ENCODE results near the gene LGR6. TPM values are rescaled to one million over a fixed set of nuclear protein-coding genes. Genes with fewer than 3 reads are reported as not detected.

The LGR6 gene
- total and polyA plus RNA-seq, 2 of the 8 experiments (the other 6 are each of a cell fraction or from before 2014, with no cell fraction given): 0.50 to 1.0 TPM

DNA sequence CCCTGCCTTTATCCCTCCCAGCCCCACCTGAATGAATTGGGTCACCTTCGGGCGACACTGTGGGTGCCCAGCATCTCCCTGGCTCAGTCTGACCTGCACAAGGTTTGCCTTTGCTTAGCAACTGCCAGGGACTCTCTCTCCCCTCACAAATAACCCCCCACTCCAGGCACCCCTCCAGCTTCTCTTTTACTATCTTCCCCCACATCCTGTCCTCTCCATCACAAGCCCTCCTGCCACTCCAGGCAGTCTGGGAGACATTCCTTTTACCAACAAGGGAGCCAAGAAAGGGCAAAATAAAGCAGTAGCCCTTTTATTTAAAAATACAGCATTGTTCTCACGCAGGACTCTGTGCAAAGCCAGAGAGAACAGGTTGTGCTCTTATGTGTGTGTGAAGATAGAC, 23.9 kb downstream of the LGR6 start:
- Histone ChIP-seq H3K4me2 (ENCODE audit: insufficient read depth in 1 of 2, low read depth in 2 of 2, low read length in 2 of 2) (no peak overlapping the region), H3K9me3 (ENCODE audit: insufficient read depth in 2 of 2, low read depth in 1 of 2, low read length in 1 of 2) (no peaks in the 10 kb centered on the region), H3K79me2 (ENCODE audit: control insufficient read depth in 1 of 2, insufficient read depth in 2 of 2, low read length in 2 of 2) (no peaks in the 10 kb centered on the region), H3K9ac (replicated peaks in 1 of 4; ENCODE audit: extremely low read depth in 1 of 4, low read depth in 3 of 4, low read length in 3 of 4) (no peak overlapping the region), H3K27me3 (replicated peaks in 1 of 4; ENCODE audit: control insufficient read depth in 3 of 4, extremely low read depth in 1 of 4, insufficient read depth in 3 of 4, low read length in 3 of 4) (peaks cover 2 to 10% (median 7%) of the 10 kb centered on the region in 4 experiments; a peak in 6 of 7 replicates), H4K91ac (replicated peaks; ENCODE audit: insufficient read length, low read length) (no peak overlapping the region), H2BK5ac (ENCODE audit: low read depth, low read length) (no peak overlapping the region), H3K14ac (ENCODE audit: insufficient read length) (no peak overlapping the region), H2AK5ac (ENCODE audit: low read depth, low read length) (no peak overlapping the region), H3K23me2 (ENCODE audit: low read depth, low read length) (peaks cover 5% of the 10 kb centered on the region; the same call in 1 of the 2 replicates), H4K5ac (ENCODE audit: insufficient read length, low read depth, low read length) (no peak overlapping the region), H3K4me3 (ENCODE audit: extremely low read depth in 1 of 4, insufficient read depth in 2 of 4, low read depth in 3 of 4, low read length in 4 of 4) (no peak overlapping the region), H3K4me1 (replicated peaks in 1 of 4; ENCODE audit: control insufficient read depth in 3 of 4, insufficient read depth in 4 of 4, low read length in 3 of 4) (peaks cover 0 to 7% (median 3%) of the 10 kb centered on the region in 4 experiments; a peak in 6 of 7 replicates), H3K4ac (replicated peaks; ENCODE audit: insufficient read length, low read depth, low read length) (no peak overlapping the region), H3K27ac (ENCODE audit: low read depth, low read length) (no peak overlapping the region), H2BK12ac (ENCODE audit: low read depth, low read length) (no peak overlapping the region), H2BK120ac (replicated peaks; ENCODE audit: low read depth, low read length) (no peak overlapping the region), H3K23ac (ENCODE audit: insufficient read length) (no peak overlapping the region), H2BK15ac (ENCODE audit: low read length) (no peak overlapping the region), H3K36me3 (ENCODE audit: control insufficient read depth in 2 of 4, insufficient read depth in 4 of 4, low read length in 3 of 4) (no peaks in the 10 kb centered on the region), H3K56ac (replicated peaks; ENCODE audit: insufficient read length, low read depth, low read length) (no peak overlapping the region), H3K18ac (ENCODE audit: extremely low read depth, low read length) (no peak overlapping the region), H3K79me1 (ENCODE audit: low read depth, low read length) (no peaks in the 10 kb centered on the region), H2BK20ac (ENCODE audit: low read length) (no peak overlapping the region), H2AFZ (ENCODE audit: low read length) (no peak overlapping the region), H4K8ac (ENCODE audit: extremely low read depth, insufficient read depth, low read length) (no peak overlapping the region), H4K20me1 (replicated peaks in 1 of 2; ENCODE audit: control insufficient read depth in 1 of 2, insufficient read depth in 2 of 2, low read length in 2 of 2) (no peaks in the 10 kb centered on the region)
- no peak for TF ChIP-seq ASH2L (IDR thresholded peaks at IDR 0.05; ENCODE audit: low read length)
- no peak for TF ChIP-seq FOSL1 (IDR thresholded peaks at IDR 0.05; ENCODE audit: insufficient read depth, low read depth, low read length)
- TF ChIP-seq TEAD4 (IDR thresholded peaks at IDR 0.05; ENCODE audit: low read depth, low read length): no peak
- no peak for TF ChIP-seq SIX5 (IDR thresholded peaks at IDR 0.05; ENCODE audit: low read depth, low read length)
- TF ChIP-seq SIN3A (conservative IDR thresholded peaks at IDR 0.05 in 1 of 2, IDR thresholded peaks at IDR 0.05 in 1 of 2; ENCODE audit: low read depth in 1 of 2, low read length in 2 of 2): no peak
- TF ChIP-seq NANOG (IDR thresholded peaks at IDR 0.05; ENCODE audit: insufficient read depth, low read depth, low read length, poor library complexity, severe bottlenecking): no peak
- no peak for TF ChIP-seq EP300 (IDR thresholded peaks at IDR 0.05; ENCODE audit: borderline replicate concordance in 1 of 2, low read depth in 2 of 2, low read length in 2 of 2)
- TF ChIP-seq POU5F1 (IDR thresholded peaks at IDR 0.05; ENCODE audit: low read depth, low read length): no peak
- no peak for TF ChIP-seq RFX5 (IDR thresholded peaks at IDR 0.05; ENCODE audit: borderline replicate concordance, low read depth, low read length)
- 86% methylated on average over 3 of the region's 3 CpGs; no CpG with 5 or more reads in 1 of the 2 experiments for WGBS, 2 experiments (ENCODE audit: extremely low coverage in 1 of 2, insufficient coverage in 1 of 2, insufficient read length in 1 of 2, insufficient replicate concordance in 2 of 2, low coverage in 1 of 2, low lambda C conversion rate in 2 of 2, missing lambda C conversion rate in 1 of 2)
- no peak for DNase-seq (ENCODE audit: low read depth in 1 of 2, low spot score in 2 of 2)
- ChIA-PET CTCF (ENCODE audit: partially characterized antibody) (interaction anchor here (1.0 to 14.5 kb wide), 9 partner anchors 8 to 88 kb away, joined by 4 to 249 read pairs (median 5); partner anchors contain the start of gene LGR6), POLR2A (ENCODE audit: partially characterized antibody) (interaction anchor here (1.3 kb wide), 1 partner anchor 8 kb away, joined by 4 read pairs; no protein-coding TSS in a partner anchor)
- no peak for FAIRE-seq
